LNCaP clone FGC (cell line): ENCODE data around the gene TCF25.
"Not testable (repeated sequence)": the region's sequence is repeated elsewhere in the genome, so short reads cannot be mapped to it uniquely, and the experiment has no call there.

Experiments
- DNase-seq: peaks from one replicate; pipeline ENCODE4 v3.0.0-alpha.2; 2011; ENCODE audit warnings: low read depth
- H3K4me3 ChIP-seq: 2 replicates; pipeline ENCODE4 v1.5.1; 2011; ENCODE audit warnings: mild to moderate bottlenecking, low read depth, low read length, control low read depth
- CTCF ChIP-seq: IDR thresholded peaks from 2 replicates; pipeline ENCODE4 v1.5.1; 2012; ENCODE audit warnings: mild to moderate bottlenecking; ENCODE audit not compliant: control insufficient read depth, insufficient read depth; ENCODE audit errors: extremely low read depth

TCF25 gene

GRCh38 chr16:89829630-89830437, 43.6 kb upstream of the TCF25 start:
- no peak overlapping the region for H3K4me3 ChIP-seq
- TF ChIP-seq CTCF = no peak
- DNase-seq = no peak

- no peak overlapping the region for H3K4me3 ChIP-seq
- TF ChIP-seq CTCF = no peak
- DNase-seq = no peak
Observed at GRCh38 chr16:89831810-89832328, 41.5 kb upstream of the TCF25 start.

GRCh38 chr16:89833664-89834363, 39.6 kb upstream of the TCF25 start:
- not testable (repeated sequence) for H3K4me3 ChIP-seq, DNase-seq

- not testable (repeated sequence) for H3K4me3 ChIP-seq, DNase-seq
Observed at GRCh38 chr16:89834813-89835363, 38.5 kb upstream of the TCF25 start.

GRCh38 chr16:89836484-89836883, 36.9 kb upstream of the TCF25 start:
- H3K4me3 ChIP-seq, DNase-seq: not testable (repeated sequence)

- TF ChIP-seq CTCF = no peak
- no peak for DNase-seq
- H3K4me3 ChIP-seq = peak overlapping the region; percentile 52
Observed at GRCh38 chr16:89837014-89837546, 36.3 kb upstream of the TCF25 start.

GRCh38 chr16:89841275-89841674, 32.1 kb upstream of the TCF25 start:
- no peak for TF ChIP-seq CTCF

More at GRCh38 chr16:89841275-89841674, 32.1 kb upstream of the TCF25 start:
- H3K4me3 ChIP-seq = no peak overlapping the region
- DNase-seq = no peak
